HepG2 (cell line): Measurements from ENCODE around the gene CKS2. TPM values are rescaled to one million over a fixed set of nuclear protein-coding genes. Genes with fewer than 3 reads are reported as not detected.

Experiments
- ELF1 ChIP-seq: sonication (generic); formaldehyde crosslinking; IDR thresholded peaks from 2 replicates; pipeline ENCODE4 v1.4.0; 2020; ENCODE audit warnings: missing genetic modification reagents
- MIXL1 ChIP-seq: IDR thresholded peaks from 2 replicates; pipeline ENCODE4 v1.6.1; 2016
- RFXAP ChIP-seq: sonication (generic); formaldehyde crosslinking; IDR thresholded peaks from 2 replicates; pipeline ENCODE4 v1.4.0; 2020; ENCODE audit warnings: missing genetic modification reagents, borderline replicate concordance
- ZMYM3 ChIP-seq: sonication (generic); formaldehyde crosslinking; IDR thresholded peaks from 2 replicates; pipeline ENCODE4 v1.5.1; 2020; ENCODE audit warnings: mild to moderate bottlenecking, missing genetic modification reagents
- ZNF263 ChIP-seq: sonication (generic); formaldehyde crosslinking; IDR thresholded peaks from 2 replicates; pipeline ENCODE4 v1.4.0; 2020; ENCODE audit warnings: missing genetic modification reagents
- polyA plus RNA-seq, 8 experiments: library from polyadenylated mRNA; depleted of rRNA in 3 of 8; stranded (reverse) in 7 of 8; unstranded in 1 of 8; fragments of >200 nt; fragmentation: Illumina TruSeq in 4 of 8; extraction: Trizol in 4 of 8; gene quantifications; 2 replicates each; pipeline versions ENCODE4 v1.2.1 to v1.2.3, GENCODE V29; 2011 to 2016; ENCODE audit warnings: low read depth in 4 of 8, missing spikeins in 1 of 8, mixed read lengths in 1 of 8; ENCODE audit not compliant: insufficient read depth in 1 of 8
- total RNA-seq, 5 experiments: library from RNA; depleted of rRNA; stranded (reverse); fragments of >200 nt; fragmentation: Illumina TruSeq; extraction: Trizol; gene quantifications; 2 replicates each; pipeline ENCODE4 v1.2.3, GENCODE V29; 2016; ENCODE audit warnings: low read depth in 1 of 5
- TF ChIP-seq, protein P1 (sequence below): sonication (generic); formaldehyde crosslinking; IDR thresholded peaks from 2 replicates; pipeline ENCODE4 v1.5.1; 2020; ENCODE audit warnings: mild to moderate bottlenecking, missing genetic modification reagents, borderline replicate concordance
- TF ChIP-seq, protein P2 (sequence below): sonication (generic); formaldehyde crosslinking; IDR thresholded peaks from 2 replicates; pipeline ENCODE4 v1.8.0; 2022; ENCODE audit warnings: missing genetic modification reagents, mild to moderate bottlenecking, inconsistent platforms, borderline replicate concordance
- TF ChIP-seq, protein P3 (sequence below): sonication (generic); formaldehyde crosslinking; IDR thresholded peaks from 2 replicates; pipeline ENCODE4 v1.9.0; 2021; ENCODE audit warnings: mild to moderate bottlenecking, missing genetic modification reagents
- TF ChIP-seq, protein P4 (sequence below): sonication (generic); formaldehyde crosslinking; conservative IDR thresholded peaks from 2 replicates; pipeline ENCODE4 v1.4.0; 2020; ENCODE audit warnings: missing genetic modification reagents
- TF ChIP-seq, protein P5 (sequence below): sonication (generic); formaldehyde crosslinking; IDR thresholded peaks from 2 replicates; pipeline ENCODE4 v1.8.1; 2022; ENCODE audit warnings: low read depth, mild to moderate bottlenecking, missing genetic modification reagents

Gene CKS2
- total and polyA plus RNA-seq, 2 of the 13 experiments (the other 11 are each of a cell fraction or from before 2014, with no cell fraction given) = 251 to 317 TPM

DNA sequence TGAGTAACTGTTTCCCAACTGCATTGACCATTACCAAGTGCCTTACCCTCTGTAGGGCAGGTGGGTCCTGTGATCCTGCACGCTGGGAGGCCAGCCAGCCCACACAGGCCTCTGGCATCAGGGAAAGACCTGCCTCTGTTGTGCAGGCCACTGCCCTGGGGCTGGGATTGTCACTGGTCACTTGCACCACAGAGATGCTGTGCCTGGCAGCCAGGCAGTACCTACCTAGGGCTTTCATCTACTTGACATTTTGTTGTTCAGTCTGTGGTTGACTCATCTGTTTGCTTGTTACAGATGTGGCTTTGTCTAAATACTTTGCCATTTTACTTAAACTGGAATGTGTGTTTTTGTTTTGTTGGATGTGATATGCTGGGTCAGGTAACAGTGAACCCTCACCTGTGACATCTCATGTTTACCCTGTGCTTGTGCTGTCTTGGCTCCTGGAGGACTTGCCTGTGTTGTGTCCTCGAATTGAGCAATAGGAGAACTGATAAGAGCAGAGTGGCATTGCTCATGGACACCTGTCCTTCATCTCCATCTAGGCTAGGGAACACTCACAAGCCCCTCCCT, 40.1 kb downstream of the CKS2 start (continued):
- TF ChIP-seq, protein P1, sequence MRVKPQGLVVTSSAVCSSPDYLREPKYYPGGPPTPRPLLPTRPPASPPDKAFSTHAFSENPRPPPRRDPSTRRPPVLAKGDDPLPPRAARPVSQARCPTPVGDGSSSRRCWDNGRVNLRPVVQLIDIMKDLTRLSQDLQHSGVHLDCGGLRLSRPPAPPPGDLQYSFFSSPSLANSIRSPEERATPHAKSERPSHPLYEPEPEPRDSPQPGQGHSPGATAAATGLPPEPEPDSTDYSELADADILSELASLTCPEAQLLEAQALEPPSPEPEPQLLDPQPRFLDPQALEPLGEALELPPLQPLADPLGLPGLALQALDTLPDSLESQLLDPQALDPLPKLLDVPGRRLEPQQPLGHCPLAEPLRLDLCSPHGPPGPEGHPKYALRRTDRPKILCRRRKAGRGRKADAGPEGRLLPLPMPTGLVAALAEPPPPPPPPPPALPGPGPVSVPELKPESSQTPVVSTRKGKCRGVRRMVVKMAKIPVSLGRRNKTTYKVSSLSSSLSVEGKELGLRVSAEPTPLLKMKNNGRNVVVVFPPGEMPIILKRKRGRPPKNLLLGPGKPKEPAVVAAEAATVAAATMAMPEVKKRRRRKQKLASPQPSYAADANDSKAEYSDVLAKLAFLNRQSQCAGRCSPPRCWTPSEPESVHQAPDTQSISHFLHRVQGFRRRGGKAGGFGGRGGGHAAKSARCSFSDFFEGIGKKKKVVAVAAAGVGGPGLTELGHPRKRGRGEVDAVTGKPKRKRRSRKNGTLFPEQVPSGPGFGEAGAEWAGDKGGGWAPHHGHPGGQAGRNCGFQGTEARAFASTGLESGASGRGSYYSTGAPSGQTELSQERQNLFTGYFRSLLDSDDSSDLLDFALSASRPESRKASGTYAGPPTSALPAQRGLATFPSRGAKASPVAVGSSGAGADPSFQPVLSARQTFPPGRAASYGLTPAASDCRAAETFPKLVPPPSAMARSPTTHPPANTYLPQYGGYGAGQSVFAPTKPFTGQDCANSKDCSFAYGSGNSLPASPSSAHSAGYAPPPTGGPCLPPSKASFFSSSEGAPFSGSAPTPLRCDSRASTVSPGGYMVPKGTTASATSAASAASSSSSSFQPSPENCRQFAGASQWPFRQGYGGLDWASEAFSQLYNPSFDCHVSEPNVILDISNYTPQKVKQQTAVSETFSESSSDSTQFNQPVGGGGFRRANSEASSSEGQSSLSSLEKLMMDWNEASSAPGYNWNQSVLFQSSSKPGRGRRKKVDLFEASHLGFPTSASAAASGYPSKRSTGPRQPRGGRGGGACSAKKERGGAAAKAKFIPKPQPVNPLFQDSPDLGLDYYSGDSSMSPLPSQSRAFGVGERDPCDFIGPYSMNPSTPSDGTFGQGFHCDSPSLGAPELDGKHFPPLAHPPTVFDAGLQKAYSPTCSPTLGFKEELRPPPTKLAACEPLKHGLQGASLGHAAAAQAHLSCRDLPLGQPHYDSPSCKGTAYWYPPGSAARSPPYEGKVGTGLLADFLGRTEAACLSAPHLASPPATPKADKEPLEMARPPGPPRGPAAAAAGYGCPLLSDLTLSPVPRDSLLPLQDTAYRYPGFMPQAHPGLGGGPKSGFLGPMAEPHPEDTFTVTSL (CRISPR knock-in tag) = peak; percentile 82
- TF ChIP-seq, protein P2, sequence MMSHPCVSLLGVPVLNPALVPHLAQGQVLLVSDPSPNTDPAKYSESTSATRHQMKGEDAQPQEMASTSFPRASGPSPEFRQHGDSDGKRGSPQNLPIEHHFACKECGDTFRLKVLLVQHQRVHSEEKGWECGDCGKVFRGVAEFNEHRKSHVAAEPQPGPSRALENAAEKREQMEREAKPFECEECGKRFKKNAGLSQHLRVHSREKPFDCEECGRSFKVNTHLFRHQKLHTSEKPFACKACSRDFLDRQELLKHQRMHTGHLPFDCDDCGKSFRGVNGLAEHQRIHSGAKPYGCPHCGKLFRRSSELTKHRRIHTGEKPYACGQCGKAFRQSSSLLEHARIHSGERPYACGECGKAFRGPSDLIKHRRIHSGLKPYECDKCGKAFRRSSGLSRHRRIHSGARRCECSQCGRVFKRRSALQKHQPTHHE (CRISPR knock-in tag) = no peak
- TF ChIP-seq RFXAP (CRISPR knock-in tag) = peak; percentile 31; the same call in 1 of the 2 replicates
- TF ChIP-seq, protein P3, sequence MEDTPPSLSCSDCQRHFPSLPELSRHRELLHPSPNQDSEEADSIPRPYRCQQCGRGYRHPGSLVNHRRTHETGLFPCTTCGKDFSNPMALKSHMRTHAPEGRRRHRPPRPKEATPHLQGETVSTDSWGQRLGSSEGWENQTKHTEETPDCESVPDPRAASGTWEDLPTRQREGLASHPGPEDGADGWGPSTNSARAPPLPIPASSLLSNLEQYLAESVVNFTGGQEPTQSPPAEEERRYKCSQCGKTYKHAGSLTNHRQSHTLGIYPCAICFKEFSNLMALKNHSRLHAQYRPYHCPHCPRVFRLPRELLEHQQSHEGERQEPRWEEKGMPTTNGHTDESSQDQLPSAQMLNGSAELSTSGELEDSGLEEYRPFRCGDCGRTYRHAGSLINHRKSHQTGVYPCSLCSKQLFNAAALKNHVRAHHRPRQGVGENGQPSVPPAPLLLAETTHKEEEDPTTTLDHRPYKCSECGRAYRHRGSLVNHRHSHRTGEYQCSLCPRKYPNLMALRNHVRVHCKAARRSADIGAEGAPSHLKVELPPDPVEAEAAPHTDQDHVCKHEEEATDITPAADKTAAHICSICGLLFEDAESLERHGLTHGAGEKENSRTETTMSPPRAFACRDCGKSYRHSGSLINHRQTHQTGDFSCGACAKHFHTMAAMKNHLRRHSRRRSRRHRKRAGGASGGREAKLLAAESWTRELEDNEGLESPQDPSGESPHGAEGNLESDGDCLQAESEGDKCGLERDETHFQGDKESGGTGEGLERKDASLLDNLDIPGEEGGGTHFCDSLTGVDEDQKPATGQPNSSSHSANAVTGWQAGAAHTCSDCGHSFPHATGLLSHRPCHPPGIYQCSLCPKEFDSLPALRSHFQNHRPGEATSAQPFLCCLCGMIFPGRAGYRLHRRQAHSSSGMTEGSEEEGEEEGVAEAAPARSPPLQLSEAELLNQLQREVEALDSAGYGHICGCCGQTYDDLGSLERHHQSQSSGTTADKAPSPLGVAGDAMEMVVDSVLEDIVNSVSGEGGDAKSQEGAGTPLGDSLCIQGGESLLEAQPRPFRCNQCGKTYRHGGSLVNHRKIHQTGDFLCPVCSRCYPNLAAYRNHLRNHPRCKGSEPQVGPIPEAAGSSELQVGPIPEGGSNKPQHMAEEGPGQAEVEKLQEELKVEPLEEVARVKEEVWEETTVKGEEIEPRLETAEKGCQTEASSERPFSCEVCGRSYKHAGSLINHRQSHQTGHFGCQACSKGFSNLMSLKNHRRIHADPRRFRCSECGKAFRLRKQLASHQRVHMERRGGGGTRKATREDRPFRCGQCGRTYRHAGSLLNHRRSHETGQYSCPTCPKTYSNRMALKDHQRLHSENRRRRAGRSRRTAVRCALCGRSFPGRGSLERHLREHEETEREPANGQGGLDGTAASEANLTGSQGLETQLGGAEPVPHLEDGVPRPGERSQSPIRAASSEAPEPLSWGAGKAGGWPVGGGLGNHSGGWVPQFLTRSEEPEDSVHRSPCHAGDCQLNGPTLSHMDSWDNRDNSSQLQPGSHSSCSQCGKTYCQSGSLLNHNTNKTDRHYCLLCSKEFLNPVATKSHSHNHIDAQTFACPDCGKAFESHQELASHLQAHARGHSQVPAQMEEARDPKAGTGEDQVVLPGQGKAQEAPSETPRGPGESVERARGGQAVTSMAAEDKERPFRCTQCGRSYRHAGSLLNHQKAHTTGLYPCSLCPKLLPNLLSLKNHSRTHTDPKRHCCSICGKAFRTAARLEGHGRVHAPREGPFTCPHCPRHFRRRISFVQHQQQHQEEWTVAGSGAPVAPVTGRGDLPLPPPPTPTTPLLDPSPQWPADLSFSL = peak; percentile 71; the same call in 1 of the 2 replicates
- no peak; the same call in 1 of the 2 replicates for TF ChIP-seq ELF1 (CRISPR knock-in tag)
- TF ChIP-seq ZNF263 (CRISPR knock-in tag) = peak; percentile 93
- TF ChIP-seq MIXL1 = peak; percentile 81; the same call in 1 of the 2 replicates
- TF ChIP-seq, protein P4, sequence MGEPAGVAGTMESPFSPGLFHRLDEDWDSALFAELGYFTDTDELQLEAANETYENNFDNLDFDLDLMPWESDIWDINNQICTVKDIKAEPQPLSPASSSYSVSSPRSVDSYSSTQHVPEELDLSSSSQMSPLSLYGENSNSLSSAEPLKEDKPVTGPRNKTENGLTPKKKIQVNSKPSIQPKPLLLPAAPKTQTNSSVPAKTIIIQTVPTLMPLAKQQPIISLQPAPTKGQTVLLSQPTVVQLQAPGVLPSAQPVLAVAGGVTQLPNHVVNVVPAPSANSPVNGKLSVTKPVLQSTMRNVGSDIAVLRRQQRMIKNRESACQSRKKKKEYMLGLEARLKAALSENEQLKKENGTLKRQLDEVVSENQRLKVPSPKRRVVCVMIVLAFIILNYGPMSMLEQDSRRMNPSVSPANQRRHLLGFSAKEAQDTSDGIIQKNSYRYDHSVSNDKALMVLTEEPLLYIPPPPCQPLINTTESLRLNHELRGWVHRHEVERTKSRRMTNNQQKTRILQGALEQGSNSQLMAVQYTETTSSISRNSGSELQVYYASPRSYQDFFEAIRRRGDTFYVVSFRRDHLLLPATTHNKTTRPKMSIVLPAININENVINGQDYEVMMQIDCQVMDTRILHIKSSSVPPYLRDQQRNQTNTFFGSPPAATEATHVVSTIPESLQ (CRISPR knock-in tag) = no peak
- TF ChIP-seq, protein P5, sequence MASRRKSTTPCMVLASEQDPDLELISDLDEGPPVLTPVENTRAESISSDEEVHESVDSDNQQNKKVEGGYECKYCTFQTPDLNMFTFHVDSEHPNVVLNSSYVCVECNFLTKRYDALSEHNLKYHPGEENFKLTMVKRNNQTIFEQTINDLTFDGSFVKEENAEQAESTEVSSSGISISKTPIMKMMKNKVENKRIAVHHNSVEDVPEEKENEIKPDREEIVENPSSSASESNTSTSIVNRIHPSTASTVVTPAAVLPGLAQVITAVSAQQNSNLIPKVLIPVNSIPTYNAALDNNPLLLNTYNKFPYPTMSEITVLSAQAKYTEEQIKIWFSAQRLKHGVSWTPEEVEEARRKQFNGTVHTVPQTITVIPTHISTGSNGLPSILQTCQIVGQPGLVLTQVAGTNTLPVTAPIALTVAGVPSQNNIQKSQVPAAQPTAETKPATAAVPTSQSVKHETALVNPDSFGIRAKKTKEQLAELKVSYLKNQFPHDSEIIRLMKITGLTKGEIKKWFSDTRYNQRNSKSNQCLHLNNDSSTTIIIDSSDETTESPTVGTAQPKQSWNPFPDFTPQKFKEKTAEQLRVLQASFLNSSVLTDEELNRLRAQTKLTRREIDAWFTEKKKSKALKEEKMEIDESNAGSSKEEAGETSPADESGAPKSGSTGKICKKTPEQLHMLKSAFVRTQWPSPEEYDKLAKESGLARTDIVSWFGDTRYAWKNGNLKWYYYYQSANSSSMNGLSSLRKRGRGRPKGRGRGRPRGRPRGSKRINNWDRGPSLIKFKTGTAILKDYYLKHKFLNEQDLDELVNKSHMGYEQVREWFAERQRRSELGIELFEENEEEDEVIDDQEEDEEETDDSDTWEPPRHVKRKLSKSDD (CRISPR knock-in tag) = no peak; the same call in 1 of the 2 replicates
- peak; percentile 45 for TF ChIP-seq ZMYM3
